Common myeloid progenitor, CD34-positive (primary cell): ENCODE measurements around the gene AEBP1.

ENCODE experiments used
- CTCF ChIA-PET: fragments of 350-600 bp; sonication (Branson Sonifier 250); formaldehyde crosslinking; loops from one replicate; lab custom pipeline; 2021; ENCODE audit warnings: antibody characterized with exemption; lab: Charles Lee
- POLR2A ChIA-PET: fragments of 350-600 bp; sonication (Branson Sonifier 250); formaldehyde crosslinking; loops from one replicate; lab custom pipeline; 2021; ENCODE audit warnings: antibody characterized with exemption; lab: Charles Lee
- DNase-seq, 3 donors: peaks; one replicate each; pipeline versions ENCODE4 v3.0.0 to v3.0.0-alpha.2; 2013
- H3K27ac ChIP-seq, 2 experiments: 1 replicate in 1 of 2; 2 replicates in 1 of 2; pipeline ENCODE4 v1.7.0; 2013; ENCODE audit warnings: inconsistent platforms in 2 of 2, low read length in 2 of 2, mild to moderate bottlenecking in 2 of 2, low read depth in 1 of 2, moderate library complexity in 1 of 2; ENCODE audit not compliant: severe bottlenecking in 2 of 2, insufficient read depth in 1 of 2, poor library complexity in 1 of 2
- H3K27me3 ChIP-seq, 5 experiments: replicated peaks in 2 of 5; 1 replicate in 3 of 5; 2 replicates in 2 of 5; pipeline versions ENCODE4 v1.6.1 to v1.7.0; 2013; ENCODE audit warnings: low read length in 4 of 5, mild to moderate bottlenecking in 2 of 5, moderate library complexity in 2 of 5, inconsistent platforms in 1 of 5; ENCODE audit not compliant: insufficient read depth in 5 of 5, control insufficient read depth in 4 of 5
- H3K36me3 ChIP-seq, 4 experiments: 1 replicate in 2 of 4; 2 replicates in 2 of 4; pipeline versions ENCODE4 v1.6.1 to v1.7.0; 2013; ENCODE audit warnings: low read length in 3 of 4, control low read depth in 1 of 4, mild to moderate bottlenecking in 1 of 4; ENCODE audit not compliant: control insufficient read depth in 4 of 4, insufficient read depth in 4 of 4
- H3K4me1 ChIP-seq, 4 experiments: 1 replicate in 3 of 4; 2 replicates in 1 of 4; pipeline versions ENCODE4 v1.6.1 to v1.7.1; 2013; ENCODE audit warnings: low read length in 3 of 4, mild to moderate bottlenecking in 3 of 4, control low read depth in 1 of 4, inconsistent platforms in 1 of 4, moderate library complexity in 1 of 4; ENCODE audit not compliant: control insufficient read depth in 4 of 4, insufficient read depth in 4 of 4; ENCODE audit errors: control extremely low read depth in 1 of 4
- H3K4me3 ChIP-seq, 7 experiments: 1 replicate in 4 of 7; 2 replicates in 3 of 7; pipeline versions ENCODE4 v1.5.1 to v1.7.0; 2013; ENCODE audit warnings: mild to moderate bottlenecking in 7 of 7, low read length in 6 of 7, moderate library complexity in 6 of 7, inconsistent platforms in 2 of 7, low read depth in 2 of 7, control low read depth in 1 of 7; ENCODE audit not compliant: insufficient read depth in 4 of 7, control insufficient read depth in 1 of 7; ENCODE audit errors: extremely low read depth in 1 of 7
- H3K9me3 ChIP-seq, 5 experiments: 1 replicate in 4 of 5; 2 replicates in 1 of 5; pipeline versions ENCODE4 v1.6.1 to v1.7.1; 2013; ENCODE audit warnings: low read length in 4 of 5, mild to moderate bottlenecking in 2 of 5, inconsistent platforms in 1 of 5, low read depth in 1 of 5, moderate library complexity in 1 of 5; ENCODE audit not compliant: control insufficient read depth in 4 of 5, insufficient read depth in 2 of 5; ENCODE audit errors: control extremely low read depth in 1 of 5
- WGBS: methylation state at CpG from one replicate; pipeline ENCODE4 v1.1.5; 2013; ENCODE audit not compliant: insufficient coverage; 5-methylcytosine and 5-hydroxymethylcytosine counted together

AEBP1 gene

DNA sequence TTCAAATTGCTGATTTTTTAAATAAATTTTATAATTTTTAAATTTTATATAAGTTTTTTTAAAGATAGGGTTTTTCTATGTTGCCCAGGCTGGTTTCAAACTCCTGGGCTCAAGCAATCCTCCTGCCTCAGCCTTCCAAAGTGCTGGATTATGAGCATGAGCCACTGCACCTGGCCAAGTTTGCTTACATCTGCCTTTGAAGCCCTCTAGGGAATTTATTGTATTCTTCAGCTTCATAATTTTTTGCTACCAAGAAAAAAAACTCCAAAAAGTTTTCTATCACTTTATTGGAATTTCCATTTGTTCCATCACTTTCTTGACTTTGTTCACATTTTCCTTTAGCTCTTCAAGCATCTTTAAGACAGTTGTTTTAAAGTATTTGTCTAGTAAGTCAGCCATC, 23.0 kb downstream of the AEBP1 start:
- H3K9me3 ChIP-seq, result peaks cover 0 to 6% (median 3%) of the 10 kb centered on the region in 5 experiments
- no peak for DNase-seq
- ChIA-PET POLR2A (interaction anchor here (0.6 kb wide), 1 partner anchor 13 kb away, joined by 4 read pairs; no protein-coding TSS in a partner anchor), CTCF (interaction anchor here (2.0 to 2.4 kb wide), 2 partner anchors 11 to 70 kb away, joined by 4 to 9 read pairs; no protein-coding TSS in a partner anchor)
- H3K27ac ChIP-seq, result no peak overlapping the region
- no peak overlapping the region for H3K4me3 ChIP-seq
- H3K27me3 ChIP-seq, result no peaks in the 10 kb centered on the region
- peaks cover 8 to 33% (median 18%) of the 10 kb centered on the region in 4 experiments for H3K4me1 ChIP-seq
- no peaks in the 10 kb centered on the region for H3K36me3 ChIP-seq

DNA sequence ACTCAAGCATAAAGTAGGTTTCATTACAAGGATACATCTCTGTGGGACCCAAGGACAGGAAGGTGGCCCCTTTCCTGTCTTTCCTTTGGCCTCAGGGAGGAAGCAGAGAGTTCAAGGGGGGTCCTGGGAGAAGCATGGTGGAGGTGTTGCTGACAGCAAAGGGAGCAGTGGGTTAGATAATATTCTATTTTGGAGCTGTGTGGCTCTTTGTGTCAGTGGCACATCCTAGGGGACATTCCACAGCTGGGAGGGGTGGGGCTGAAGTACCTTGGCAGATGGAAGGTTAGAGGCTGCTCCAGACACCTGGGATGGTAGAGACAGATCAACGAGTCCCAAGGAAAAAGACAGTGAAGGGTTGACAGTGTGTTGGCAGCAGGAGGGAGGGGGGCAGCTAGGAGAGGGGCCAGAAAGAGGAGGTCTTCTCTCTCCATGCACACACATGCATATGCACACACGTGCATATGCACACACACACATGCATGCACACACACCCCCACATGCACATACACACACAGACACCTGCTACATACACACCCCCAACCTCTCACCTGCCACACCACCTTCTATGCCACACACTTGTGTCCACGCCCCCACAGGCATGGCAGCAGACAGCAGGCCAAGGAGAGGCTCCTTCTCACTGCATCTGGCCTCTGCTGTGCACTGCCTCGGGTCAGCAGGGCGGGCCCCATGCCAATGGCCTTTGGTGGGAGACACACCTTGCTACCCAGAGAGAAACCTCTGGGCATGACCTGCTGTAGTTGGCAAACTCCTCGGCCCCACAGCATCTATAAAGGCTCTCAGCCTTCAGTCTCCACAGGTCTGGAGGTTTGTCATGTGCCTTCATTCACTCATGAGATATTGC, 24.8 kb downstream of the AEBP1 start:
- CTCF ChIA-PET, result interaction anchor here (0.9 to 2.4 kb wide), 3 partner anchors 9 to 68 kb away, joined by 4 to 9 read pairs (median 4); no protein-coding TSS in a partner anchor
- Histone ChIP-seq H3K9me3 (peaks cover 0 to 6% (median 3%) of the 10 kb centered on the region in 5 experiments), H3K4me1 (peaks cover 0 to 19% (median 7%) of the 10 kb centered on the region in 4 experiments), H3K27ac (no peak overlapping the region), H3K4me3 (no peak overlapping the region), H3K27me3 (no peaks in the 10 kb centered on the region), H3K36me3 (no peaks in the 10 kb centered on the region)
- WGBS, result 98% methylated on average over 5 of the region's 6 CpGs
- POLR2A ChIA-PET, result no interaction called here
- no peak for DNase-seq

DNA sequence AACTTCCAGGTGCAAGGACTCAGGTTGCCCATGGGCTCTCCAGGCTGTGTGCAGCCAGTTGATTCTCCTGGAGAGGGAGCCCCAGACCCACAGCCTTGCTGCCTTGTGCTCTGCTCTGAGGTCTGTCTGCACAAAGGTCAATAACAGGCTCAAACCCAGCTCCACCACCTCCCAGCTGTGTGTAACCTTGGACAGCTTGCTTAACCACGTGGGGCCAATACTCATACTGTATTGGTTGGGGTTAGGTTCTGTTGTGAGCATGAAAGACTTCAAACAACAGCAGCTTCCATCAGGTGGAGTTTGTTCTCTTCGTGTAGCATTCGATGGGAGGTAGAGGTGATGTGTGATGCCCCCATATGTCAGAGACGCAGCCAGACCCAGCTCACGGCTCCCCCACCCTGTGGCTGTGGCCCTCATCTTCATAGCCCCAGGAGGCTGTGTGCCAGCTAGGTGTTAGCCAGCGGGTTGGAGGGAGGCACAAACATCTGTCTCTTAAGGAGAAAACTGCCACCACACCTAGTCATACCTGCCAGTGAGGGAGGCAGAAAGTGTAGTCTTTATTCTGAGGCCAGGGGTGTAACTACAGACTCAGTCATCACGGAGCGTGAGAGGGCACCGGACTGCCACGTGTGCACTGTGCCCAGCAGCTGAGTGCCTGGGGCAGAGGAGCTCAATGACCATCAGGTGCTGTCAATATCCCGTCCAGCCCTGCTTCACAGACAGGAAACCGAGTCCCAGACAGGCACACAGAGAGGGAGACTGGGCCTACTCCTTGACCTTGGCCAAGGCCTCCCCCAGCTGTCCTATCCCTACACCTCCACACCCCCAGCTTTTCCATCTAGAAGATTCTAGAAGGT, 27.3 kb downstream of the AEBP1 start:
- Histone ChIP-seq H3K4me1 (peaks cover 0 to 16% (median 2%) of the 10 kb centered on the region in 4 experiments), H3K4me3 (no peak overlapping the region), H3K27me3 (no peaks in the 10 kb centered on the region), H3K36me3 (no peaks in the 10 kb centered on the region), H3K9me3 (peaks cover 0 to 6% (median 3%) of the 10 kb centered on the region in 5 experiments), H3K27ac (no peak overlapping the region)
- DNase-seq, result peak in 2 of 3 donors; percentile 12 to 18
- POLR2A ChIA-PET, result interaction anchor here (0.6 to 1.2 kb wide), 2 partner anchors 11 to 12 kb away, joined by 4 read pairs; no protein-coding TSS in a partner anchor
- CTCF ChIA-PET, result interaction anchor here (0.8 to 1.6 kb wide), 9 partner anchors 9 to 441 kb away, joined by 3 to 5 read pairs (median 4); partner anchors contain the start of gene YKT6
- 98% methylated on average over 8 of the region's 12 CpGs for WGBS

DNA sequence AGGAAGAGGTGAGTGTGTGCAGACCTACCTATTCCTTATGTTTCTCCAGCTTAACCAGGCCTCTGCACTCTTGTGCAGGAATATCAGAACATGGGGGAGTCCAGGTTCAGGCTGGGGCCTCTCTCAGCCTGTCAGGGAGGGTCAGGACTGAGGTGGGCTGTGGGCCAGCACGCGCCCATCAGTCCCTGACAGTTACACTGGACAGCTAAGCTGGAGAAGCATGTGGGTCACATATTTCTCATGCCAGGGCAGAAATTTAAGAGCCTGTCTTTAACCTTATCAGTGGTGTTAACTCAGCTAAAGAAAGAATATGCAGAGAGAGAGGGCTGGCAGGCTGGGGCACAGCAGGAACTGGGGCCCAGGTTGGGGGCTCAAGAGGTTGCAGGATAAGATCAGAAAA, 27.9 kb downstream of the AEBP1 start:
- Histone ChIP-seq H3K4me3 (no peak overlapping the region), H3K36me3 (no peaks in the 10 kb centered on the region), H3K4me1 (peaks cover 0 to 16% (median 2%) of the 10 kb centered on the region in 4 experiments), H3K27me3 (no peaks in the 10 kb centered on the region), H3K27ac (no peak overlapping the region), H3K9me3 (peaks cover 0 to 6% (median 3%) of the 10 kb centered on the region in 5 experiments)
- no peak for DNase-seq
- ChIA-PET CTCF (interaction anchor here (0.8 to 1.6 kb wide), 7 partner anchors 9 to 441 kb away, joined by 3 to 5 read pairs (median 3); partner anchors contain the start of gene YKT6), POLR2A (interaction anchor here (1.2 kb wide), 1 partner anchor 12 kb away, joined by 4 read pairs; no protein-coding TSS in a partner anchor)
- 100% methylated on average over 2 of the region's 2 CpGs for WGBS

DNA sequence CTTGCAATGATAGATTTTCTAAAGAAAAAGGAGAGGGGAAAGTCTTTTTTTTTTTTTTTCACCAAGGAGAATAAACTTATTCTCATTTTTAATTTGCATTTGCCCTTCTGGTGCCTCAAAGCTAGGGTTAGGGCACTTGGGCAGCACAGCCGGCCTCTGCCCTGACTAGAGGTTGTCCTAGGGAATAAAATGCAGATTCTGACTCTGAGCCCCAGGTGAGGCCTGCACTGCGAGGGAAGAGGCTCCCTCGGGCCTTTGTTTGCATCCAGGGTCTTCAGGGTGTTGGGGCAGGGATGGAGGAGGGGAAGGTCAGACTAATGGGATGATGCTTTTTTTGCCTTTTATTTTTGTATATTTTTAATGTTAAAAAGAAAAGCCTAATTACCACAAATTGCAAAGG, 29.1 kb downstream of the AEBP1 start:
- H3K27ac ChIP-seq, result no peak overlapping the region
- no peaks in the 10 kb centered on the region for H3K36me3 ChIP-seq
- peaks cover 0 to 10% (median 2%) of the 10 kb centered on the region in 4 experiments for H3K4me1 ChIP-seq
- ChIA-PET CTCF (no interaction called here), POLR2A (no interaction called here)
- no peaks in the 10 kb centered on the region for H3K9me3 ChIP-seq
- WGBS, result 91% methylated on average over 1 of the region's 3 CpGs
- no peak for DNase-seq
- H3K4me3 ChIP-seq, result no peak overlapping the region
- H3K27me3 ChIP-seq, result no peaks in the 10 kb centered on the region

DNA sequence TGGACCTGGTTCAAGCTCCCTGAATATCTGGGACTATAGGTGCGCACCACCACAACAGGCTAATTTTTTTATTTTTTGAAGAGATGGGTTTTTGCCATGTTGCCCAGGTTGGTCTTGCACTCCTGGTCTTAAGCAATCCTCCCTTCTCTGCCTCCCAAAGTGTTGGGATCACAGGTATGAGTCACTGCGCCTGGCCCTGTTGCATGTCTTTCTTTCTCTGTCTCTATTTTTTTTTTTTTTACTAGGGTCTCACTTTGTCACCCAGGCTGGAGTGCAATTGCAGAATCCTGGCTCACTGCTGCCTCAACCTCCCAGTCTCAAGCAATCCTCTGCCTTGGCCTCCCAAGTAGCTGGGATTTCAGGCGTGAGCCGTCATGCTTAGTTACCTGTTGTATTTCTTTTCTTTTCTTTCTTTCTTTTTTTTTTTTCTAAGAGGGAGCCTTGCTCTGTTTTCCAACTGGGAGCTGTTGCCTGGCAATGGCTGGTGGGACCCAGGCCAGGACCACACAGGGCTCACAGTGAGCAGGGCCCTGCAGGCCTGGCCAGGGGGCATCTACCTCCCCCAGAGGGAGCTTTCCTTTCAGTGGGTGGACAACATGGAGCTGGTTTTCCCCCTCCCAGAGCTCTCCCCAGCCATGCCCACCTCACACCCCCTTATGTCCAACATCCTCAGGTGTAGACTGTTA, 30.9 kb downstream of the AEBP1 start:
- ChIA-PET CTCF (no interaction called here), POLR2A (interaction anchor here (0.8 kb wide), 2 partner anchors 28 to 44 kb away, joined by 3 to 6 read pairs; no protein-coding TSS in a partner anchor)
- Histone ChIP-seq H3K4me3 (no peak overlapping the region), H3K36me3 (no peaks in the 10 kb centered on the region), H3K27me3 (no peaks in the 10 kb centered on the region), H3K4me1 (no peaks in the 10 kb centered on the region), H3K9me3 (no peaks in the 10 kb centered on the region), H3K27ac (no peak overlapping the region)
- WGBS, result 100% methylated on average over 2 of the region's 4 CpGs
- no peak for DNase-seq
